NCI-H2029 (cell line): ENCODE data around the gene FBP1.
A peak's percentile ranks its signal among the peaks of the same experiment; 100 is the strongest.

ENCODE experiments used
- DNase-seq: peaks from one replicate; lab custom pipeline; 2025; lab: John Stamatoyannopoulos, UW

Gene FBP1

DNA sequence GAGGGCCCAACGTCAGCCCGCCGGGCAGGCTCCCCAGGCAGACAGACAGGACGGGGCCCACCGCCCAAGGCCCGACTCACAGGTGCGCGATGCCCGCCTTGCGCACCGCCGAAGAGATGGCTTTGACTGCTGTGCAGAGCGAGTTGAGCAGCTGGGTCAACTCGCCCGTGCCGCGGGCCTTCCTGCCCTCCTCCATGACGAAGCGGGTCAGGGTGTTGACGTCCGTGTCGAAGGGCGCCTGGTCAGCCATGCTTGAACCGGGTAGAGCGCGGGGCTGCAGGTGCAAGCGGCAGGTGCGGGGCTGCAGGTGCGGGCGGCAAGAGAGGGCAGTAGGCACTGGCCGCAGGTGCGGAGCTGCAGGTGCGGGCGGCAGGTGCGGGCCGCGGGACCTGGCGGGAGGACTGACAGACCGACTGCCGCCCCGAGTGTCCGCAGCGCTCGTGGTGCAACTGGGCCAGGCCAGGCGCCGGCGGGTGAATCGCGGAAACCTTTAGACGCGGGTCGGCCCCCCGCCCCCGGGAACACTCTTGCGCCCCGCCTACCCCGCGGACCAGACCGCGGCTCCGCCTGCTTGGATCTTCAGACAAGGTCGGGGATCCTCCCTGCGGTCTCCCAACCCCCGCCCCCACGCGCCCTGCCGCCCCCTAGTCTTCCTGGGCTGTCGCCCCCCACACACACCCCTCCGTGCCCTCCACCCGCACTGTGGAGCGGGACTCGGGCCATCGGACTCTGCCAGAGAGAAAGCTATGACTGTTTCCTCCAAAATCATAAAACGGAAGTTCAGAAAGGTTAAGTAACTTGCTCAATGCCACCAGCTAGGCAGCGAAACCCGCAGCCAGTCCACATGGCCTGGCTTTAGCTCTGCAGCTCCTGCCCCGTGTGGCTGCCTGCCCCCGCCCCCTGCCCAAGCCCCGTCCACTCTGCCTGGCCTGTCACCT, at the start of gene FBP1:
Gene FBP1, minus strand, starts transcription at position 458 of the 938 bp plus-strand sequence. Its CDS starts 208 bp downstream, at position 250.
- peak; percentile 31 for DNase-seq

DNA sequence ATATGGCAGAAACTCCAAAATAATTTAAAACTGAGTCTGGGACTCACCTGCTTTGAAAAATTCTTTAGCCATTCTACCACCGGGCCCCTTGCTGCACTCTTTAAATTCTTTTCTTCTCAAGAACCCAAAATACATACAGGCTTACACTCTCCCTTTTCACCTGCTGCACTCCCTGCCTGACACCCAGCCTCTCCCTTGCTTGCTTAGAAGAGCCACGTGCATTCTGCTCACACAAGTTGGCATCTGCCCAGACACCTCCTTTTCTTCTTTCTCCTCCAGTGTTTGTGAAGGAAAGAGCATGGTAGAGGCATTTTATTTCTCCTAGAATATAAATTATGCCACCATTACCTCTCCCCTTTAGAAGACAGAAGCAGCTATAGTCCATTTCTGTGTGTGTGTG, 48.1 kb upstream of the FBP1 start:
- peak; percentile 60 for DNase-seq

DNA sequence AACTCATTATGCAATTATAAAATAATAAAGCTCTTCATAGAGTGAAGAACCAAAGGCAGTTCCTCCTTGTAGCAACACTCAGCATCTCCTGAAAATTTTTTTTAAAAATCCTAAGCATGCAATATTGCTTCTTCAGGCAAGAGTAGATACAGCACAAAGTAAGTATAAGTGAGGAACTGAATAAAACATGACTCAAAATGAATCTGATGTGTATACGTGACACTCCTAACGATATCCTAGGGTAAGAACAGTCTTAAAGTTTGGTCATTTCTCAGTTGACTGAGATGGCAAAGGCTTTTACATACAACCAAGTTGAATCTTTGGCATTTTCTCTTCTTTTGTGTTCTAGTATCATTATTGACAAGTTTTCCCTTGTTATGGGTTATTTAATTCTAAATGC, 46.0 kb upstream of the FBP1 start:
- no peak for DNase-seq

GRCh38 chr9:94681508-94681907, 42.2 kb upstream of the FBP1 start:
- DNase-seq = peak; percentile 69

DNA sequence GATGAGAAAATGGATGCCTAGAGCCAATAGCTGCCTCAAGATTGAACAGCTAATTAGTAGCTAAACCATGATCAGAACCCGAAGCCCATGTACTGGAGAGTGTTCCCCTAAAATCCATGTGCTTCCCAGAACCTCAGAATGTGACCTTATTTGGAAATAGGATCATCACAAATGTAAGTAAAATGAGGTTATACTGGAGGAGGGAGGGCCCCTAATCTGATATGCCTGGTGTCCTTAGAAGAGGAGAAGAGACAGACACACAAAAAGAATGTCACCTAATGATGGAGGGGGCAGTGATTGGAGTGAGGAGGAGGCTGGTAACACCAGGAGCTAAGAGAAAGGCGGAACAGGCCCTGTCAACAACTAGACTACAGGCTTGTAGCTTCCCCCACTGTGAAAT, 41.3 kb upstream of the FBP1 start:
- DNase-seq = no peak

- no peak for DNase-seq
These were observed 40.7 kb upstream of the FBP1 start for GRCh38 chr9:94680020-94680419.

DNA sequence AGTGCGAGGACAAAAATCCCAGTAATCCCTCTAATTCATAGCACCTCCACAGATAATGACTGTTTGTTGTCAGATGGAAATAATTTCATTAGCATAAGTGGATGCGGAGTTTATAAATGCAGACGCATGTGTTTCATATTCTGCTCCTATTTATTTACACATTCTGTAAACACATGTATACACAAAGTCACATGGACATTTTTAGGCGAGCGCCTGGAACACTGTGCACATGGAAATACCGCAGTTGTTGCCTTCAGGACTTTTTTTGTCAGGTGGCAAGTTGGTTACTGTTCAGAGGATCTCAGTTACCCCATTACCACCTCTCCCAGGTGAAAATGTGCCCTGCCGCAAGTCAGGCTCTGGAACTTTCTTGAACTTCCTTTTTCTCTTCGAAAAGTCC, 40.3 kb upstream of the FBP1 start:
- DNase-seq = no peak

DNA sequence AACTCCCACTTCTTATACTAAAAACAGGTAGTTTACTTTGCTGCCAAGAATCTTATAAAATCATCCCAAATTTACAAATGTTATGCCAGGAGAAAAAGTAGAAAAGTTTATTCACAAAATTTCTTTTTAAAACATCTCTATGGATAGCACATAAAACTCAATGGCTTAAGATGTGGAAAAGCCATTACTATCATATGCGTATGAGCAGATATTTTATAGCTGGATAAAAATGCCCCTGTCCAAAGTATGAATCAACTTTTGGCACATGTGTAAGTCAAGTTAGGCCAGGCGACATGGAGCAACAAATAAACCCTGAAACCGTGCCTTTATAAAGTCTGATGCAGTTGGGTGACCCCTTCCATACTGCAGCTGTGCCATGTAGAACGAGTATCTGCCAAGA, 38.6 kb upstream of the FBP1 start:
- DNase-seq = no peak

GRCh38 chr9:94676446-94677131, 37.3 kb upstream of the FBP1 start:
- DNase-seq = no peak

DNA sequence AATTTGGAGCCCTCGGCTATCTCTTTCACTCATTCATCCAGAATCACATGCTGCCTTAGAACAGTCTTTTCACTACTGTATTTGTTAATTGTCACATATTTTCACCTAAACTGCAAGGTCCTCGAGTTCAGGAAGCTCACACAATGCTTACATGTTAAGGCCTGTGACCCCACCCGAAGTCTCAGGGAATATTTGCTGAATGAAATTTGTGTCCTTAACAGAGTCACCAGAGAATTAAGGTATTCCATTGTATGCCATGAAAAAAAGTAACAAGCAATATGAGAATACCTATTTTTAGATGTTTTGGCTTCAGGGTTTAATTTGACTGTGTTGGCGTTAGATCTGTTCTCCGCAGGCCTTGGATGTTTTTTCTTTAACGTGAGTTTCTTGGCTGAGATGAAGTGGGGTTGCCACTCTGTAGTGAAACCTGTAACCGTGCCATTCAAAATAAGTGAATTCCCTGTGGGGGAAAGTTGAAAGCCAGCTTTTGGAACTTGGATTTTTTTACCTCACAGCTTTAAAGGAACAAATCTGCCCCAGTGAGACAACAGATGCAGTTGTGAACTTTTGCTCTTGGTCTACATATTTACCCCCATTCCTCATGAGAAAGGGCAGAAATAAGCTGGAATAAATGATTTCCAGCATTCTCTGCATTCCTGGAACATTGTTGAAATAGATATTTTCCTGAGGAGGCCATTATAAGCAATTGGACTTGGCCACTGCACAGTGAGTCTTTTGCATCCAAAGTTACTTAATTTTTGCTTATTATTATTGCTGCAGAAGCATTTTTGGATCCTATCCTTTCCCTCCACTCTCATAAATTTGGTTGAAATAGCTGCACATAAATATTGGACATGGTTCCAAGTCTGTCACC, 35.9 kb upstream of the FBP1 start:
- no peak for DNase-seq

DNA sequence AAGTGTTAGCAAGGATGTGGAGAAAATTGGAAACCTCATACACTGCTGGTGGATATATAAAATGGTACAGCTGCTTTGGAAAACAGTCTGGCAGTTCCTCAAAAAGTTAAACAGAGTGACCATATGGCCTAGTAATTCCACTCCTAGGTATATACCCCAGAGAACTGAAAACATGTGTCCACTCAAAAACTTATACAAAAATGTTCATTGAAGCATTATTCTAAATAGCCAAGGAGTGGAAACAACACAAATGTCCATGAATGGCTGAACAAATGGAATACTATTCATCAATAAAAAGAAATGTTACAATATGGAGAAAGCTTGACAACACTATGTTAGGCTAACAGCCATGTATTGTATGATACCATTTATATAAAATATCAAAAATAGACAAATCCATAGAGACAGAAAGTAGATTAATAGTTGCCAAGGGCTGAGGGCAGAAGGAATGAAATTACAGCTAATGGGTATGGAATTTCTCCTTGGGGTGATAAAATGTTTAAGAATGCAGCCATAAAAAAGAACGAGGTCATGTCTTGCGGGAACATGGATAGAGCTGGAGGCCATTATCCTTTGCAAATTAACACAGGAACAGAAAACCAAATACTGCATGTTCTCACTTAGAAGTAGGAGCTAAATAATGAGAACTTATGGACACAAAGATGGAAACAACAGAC, 33.6 kb upstream of the FBP1 start:
- DNase-seq = no peak

DNA sequence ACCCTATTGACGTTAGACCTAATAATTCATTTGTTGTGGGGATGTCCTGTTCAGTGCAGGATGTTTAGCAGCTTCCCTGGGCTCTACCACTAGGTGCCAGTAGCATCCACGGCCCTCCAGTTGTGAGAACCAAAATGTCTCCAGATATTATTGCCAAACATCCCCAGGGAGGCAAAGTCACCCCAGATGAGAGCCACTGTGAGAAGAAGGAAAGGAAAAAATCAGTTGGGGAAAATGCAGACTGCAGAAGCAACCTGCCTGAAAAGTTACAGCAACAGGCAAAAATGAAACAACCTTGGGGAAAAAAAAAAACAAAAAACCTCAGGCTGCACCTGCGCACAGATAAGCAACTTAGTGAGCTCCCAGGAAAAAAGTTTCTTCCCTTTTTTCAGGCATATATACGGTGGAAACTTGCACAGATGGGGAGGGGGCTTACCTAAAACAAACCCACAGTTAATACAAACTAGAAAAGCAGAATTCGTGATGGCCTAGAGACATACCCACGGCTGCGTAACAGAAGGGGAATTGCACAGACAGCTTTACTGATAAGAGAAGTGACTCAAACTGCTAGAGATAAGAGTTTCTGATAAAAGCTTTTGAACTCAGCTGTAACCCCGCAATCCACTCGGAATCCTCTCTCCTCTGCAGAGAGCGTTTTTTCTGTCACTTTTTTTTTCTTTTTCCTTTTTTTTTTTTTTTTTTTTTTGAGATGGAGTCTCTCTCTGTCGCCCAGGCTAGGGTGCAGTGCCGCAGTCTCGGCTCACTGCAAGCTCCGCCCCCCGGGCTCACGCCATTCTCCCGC, 29.8 kb upstream of the FBP1 start:
- DNase-seq = peak; percentile 71

- DNase-seq = no peak
These were observed 29.2 kb upstream of the FBP1 start for GRCh38 chr9:94668418-94668927.

GRCh38 chr9:94666364-94667099, 27.2 kb upstream of the FBP1 start:
- DNase-seq = no peak

- no peak for DNase-seq
These were observed 26.3 kb upstream of the FBP1 start for GRCh38 chr9:94665613-94666012.

DNA sequence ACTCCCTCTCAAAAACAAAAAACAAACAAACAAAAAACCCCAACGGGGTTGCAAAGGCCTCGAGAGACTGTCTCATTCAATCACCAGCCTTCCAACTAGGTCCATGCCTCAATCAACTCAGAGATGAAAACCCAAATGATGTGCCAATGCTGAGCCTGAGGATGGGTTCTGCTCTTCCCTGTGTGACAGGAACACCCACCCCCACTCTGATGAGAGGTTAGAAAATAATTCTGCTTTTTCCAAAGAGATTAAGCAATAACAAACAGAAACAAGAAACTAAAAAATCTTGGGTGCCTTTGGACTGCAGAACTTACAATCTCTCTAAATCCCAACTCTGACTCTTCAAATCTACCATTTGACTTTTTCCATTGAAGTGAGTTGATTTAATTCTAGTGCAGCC, 25.5 kb upstream of the FBP1 start:
- no peak for DNase-seq

- DNase-seq = no peak
These were observed 24.3 kb upstream of the FBP1 start for GRCh38 chr9:94663640-94664039.

DNA sequence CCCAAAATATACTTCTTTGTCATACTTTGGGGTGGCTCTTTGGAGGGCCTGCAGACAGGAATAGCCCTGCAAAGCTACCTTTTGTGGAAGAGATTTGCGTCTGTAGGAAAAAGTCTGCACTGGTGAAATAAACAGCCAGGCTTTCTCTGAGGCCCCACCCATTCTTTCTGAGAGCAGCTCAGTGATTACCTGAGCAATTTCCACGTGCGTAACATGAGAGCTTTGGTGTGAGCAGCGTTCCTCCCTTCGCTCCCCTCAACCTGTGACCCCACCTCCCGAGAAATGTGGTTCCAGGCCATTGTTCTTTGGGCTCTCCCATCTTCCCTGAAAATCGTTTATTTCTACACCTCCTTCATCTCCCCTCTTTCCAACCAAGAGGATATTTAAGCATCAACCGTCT, 23.8 kb upstream of the FBP1 start:
- no peak for DNase-seq

DNA sequence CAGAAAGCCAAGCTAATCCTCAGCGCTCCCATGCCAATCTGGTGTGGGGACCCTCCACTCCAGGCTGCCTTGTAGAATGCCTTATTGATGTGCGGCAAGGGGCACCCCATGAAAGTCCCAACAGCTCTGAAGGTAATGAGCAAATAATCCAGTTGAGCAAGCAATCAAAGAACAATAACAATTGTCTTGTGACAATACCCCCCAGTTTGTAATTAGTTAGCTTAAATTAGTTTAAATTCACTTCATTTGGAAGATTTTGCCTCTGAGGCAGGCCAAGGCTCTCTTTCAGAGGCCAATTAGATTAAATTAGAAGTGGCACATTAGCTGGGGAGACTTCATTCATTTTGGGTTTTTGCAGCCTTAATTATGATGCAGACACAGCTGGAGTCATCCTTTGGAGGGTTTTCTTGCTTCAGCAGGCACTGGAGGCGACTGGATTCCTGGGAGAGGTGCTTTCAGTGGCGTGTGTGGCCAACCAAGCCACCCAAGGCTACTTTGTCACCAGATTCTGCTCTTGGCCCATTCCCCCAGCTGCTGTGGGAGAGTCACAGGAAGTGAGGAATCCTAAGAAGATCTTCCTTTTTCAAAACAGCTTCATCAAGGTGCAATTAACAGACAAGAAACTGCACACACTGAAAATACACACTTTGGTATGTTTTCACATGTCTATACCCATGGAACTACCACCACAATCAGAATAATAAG, 17.9 kb upstream of the FBP1 start:
- DNase-seq = no peak
